Ovary (tissue), 9 donors: Measurements from ENCODE around the gene TRAPPC5. TPM values are rescaled to one million over a fixed set of nuclear protein-coding genes. Genes with fewer than 3 reads are reported as not detected.

Experiments
- DNase-seq, 5 donors: peaks; one replicate each; pipeline ENCODE4 v3.0.0-alpha.2; 2019 to 2020
- H3K27ac ChIP-seq, 2 donors: fragments of 200-600 bp; one replicate each; pipeline versions ENCODE4 v1.5.1 to v1.8.0; 2019 to 2022
- H3K27me3 ChIP-seq: fragments of 200-600 bp; one replicate; pipeline ENCODE4 v1.8.0; 2022
- H3K36me3 ChIP-seq: fragments of 200-600 bp; sonication (generic); one replicate; pipeline ENCODE4 v1.5.1; 2019
- H3K4me1 ChIP-seq: one replicate; pipeline ENCODE4 v1.8.1; 2013; ENCODE audit warnings: mild to moderate bottlenecking, moderate library complexity; ENCODE audit not compliant: insufficient read depth
- H3K4me3 ChIP-seq: fragments of 200-600 bp; sonication (generic); one replicate; pipeline ENCODE4 v1.5.1; 2017
- H3K9me3 ChIP-seq, 2 donors: fragments of 200-600 bp in 1 of 2; sonication (generic) in 1 of 2; one replicate each; pipeline versions ENCODE4 v1.5.1 to v1.8.1; 2013 to 2019; ENCODE audit warnings: mild to moderate bottlenecking in 1 of 2, moderate library complexity in 1 of 2
- EP300 ChIP-seq: sonication (generic); formaldehyde crosslinking; IDR thresholded peaks from one replicate; pipeline ENCODE4 v1.6.1; 2017; ENCODE audit warnings: antibody characterized with exemption
- POLR2A ChIP-seq: fragments of 450-650 bp; IDR thresholded peaks from one replicate; pipeline ENCODE4 v1.6.1; 2017; ENCODE audit warnings: antibody characterized with exemption, mild to moderate bottlenecking, moderate library complexity
- whole genome bisulfite sequencing, 3 donors: extraction: QIAGEN DNeasy Blood & Tissue Kit in 1 of 3; methylation state at CpG; one replicate each; pipeline versions ENCODE4 v1.1.5 to v1.1.7; 2013 to 2017; 5-methylcytosine and 5-hydroxymethylcytosine counted together
- intact Hi-C, 4 donors: fragments of 100-400 bp; cut with DNase I; formaldehyde crosslinking; loops; one replicate each; pipeline versions ENCODE4 v1.11.0 to v1.15.1; 2022 to 2023
- polyA plus RNA-seq, 2 donors: library from polyadenylated mRNA; stranded (reverse); fragments of 200-250 nt in 1 of 2; fragments of 350-450 nt in 1 of 2; fragmentation: Illumina TruSeq in 1 of 2; extraction: RNeasy Lipid Tissue Mini Kit (QIAGEN cat#74804) in 1 of 2; gene quantifications; one replicate each; pipeline ENCODE4 v1.2.3, GENCODE V29; 2013 to 2014
- total RNA-seq, 7 donors: library from RNA; depleted of rRNA in 2 of 7; stranded (reverse); fragments of >200 nt in 2 of 7; fragmentation: NEBNext Ultra II Directional in 3 of 7; extraction: Animal tissue kit (Norgen Biotek cat#: 25700) in 3 of 7; gene quantifications; one replicate each; pipeline versions ENCODE4 v1.1.0 to v1.2.4, GENCODE V29; 2016 to 2023
- TF ChIP-seq, protein P1 (sequence below), 3 donors: fragments of 450-650 bp in 2 of 3; fragments of 200-600 bp in 1 of 3; IDR thresholded peaks; one replicate each; pipeline versions ENCODE4 v1.5.1 to v1.8.0; 2016 to 2022; ENCODE audit warnings: antibody characterized with exemption in 3 of 3, mild to moderate bottlenecking in 1 of 3
- donor health status: DM: no; HTN: no; CAD: no; lungs with moderate emphysema.
- donor health status: DM: no; HTN: no; CAD: no.
- donor health status: Bipolar disorder and iron deficiency.
- donor health status: DM: yes; HTN: yes; CAD: no.
- donor health status: DM: no; HTN: no; CAD: no.
- donor health status: DM: yes; HTN: yes; CAD: no.

Gene TRAPPC5
- total and polyA plus RNA-seq, 9 donors: 0.32 to 111 (median 66.5) TPM

DNA sequence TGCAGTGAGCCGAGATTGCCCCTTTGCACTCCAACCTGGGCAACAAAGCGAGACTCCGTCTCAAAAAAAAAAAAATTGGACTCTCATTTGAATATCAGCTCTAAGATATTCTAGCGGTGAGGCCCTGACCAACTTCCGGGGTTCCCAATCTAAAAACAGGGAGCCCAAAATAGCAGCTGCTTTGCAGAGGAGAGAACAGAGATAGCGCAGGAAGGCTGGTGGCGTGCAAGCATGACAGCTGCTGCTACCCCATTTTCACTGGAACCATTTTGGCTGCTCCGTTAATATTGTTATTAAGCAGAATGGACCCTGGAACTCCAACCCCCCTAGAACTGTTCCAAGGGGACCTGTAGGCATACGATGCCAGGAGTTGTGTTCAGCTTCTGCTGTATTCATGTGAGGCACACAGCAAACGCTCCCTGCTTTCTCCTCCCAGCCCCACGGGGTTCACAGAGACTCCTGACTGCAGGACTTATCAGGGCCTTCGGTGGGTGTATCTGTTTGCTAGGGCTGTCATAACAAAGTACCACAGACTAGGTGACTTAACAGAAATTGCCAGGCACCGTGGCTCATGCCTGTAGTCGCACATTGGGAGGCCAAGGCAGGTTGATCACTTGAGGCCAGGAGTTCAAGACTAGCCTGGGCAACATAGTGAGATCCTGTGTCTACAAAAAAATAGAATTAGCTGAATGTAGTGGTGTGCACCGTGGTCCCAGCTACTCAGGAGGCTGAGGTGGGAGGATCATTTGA is 32.2 kb upstream of the TRAPPC5 start:
- no peak overlapping the region for H3K4me3 ChIP-seq
- no peaks in the 10 kb centered on the region for H3K36me3 ChIP-seq
- TF ChIP-seq EP300 (no peak), POLR2A (no peak)
- TF ChIP-seq, protein P1, sequence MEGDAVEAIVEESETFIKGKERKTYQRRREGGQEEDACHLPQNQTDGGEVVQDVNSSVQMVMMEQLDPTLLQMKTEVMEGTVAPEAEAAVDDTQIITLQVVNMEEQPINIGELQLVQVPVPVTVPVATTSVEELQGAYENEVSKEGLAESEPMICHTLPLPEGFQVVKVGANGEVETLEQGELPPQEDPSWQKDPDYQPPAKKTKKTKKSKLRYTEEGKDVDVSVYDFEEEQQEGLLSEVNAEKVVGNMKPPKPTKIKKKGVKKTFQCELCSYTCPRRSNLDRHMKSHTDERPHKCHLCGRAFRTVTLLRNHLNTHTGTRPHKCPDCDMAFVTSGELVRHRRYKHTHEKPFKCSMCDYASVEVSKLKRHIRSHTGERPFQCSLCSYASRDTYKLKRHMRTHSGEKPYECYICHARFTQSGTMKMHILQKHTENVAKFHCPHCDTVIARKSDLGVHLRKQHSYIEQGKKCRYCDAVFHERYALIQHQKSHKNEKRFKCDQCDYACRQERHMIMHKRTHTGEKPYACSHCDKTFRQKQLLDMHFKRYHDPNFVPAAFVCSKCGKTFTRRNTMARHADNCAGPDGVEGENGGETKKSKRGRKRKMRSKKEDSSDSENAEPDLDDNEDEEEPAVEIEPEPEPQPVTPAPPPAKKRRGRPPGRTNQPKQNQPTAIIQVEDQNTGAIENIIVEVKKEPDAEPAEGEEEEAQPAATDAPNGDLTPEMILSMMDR (IDR thresholded peaks at IDR 0.05): no peak
- 64 to 85% (median 68%) methylated on average over 15 of the region's 15 CpGs for WGBS, 3 donors
- no peaks in the 10 kb centered on the region for H3K4me1 ChIP-seq
- H3K9me3 ChIP-seq: no peaks in the 10 kb centered on the region
- no peak for DNase-seq
- no peak overlapping the region for H3K27ac ChIP-seq
- intact Hi-C loops: loop anchor here in 1 of 4 donors (10.0 kb wide), 1 partner anchor 156 kb away; no protein-coding TSS in a partner anchor
- H3K27me3 ChIP-seq: no peaks in the 10 kb centered on the region

GRCh38 chr19:7650148-7650547 is 30.5 kb upstream of the TRAPPC5 start:
- DNase-seq: no peak
- H3K9me3 ChIP-seq: no peaks in the 10 kb centered on the region
- no peaks in the 10 kb centered on the region for H3K27me3 ChIP-seq
- H3K36me3 ChIP-seq: no peaks in the 10 kb centered on the region
- intact Hi-C loops: loop anchor here in 1 of 4 donors (5.0 kb wide), 1 partner anchor 152 kb away; no protein-coding TSS in a partner anchor
- 19 to 47% (median 42%) methylated on average over 2 of the region's 2 CpGs for WGBS, 3 donors
- no peak for TF ChIP-seq EP300
- TF ChIP-seq, protein P1 (IDR thresholded peaks at IDR 0.05): no peak
- TF ChIP-seq POLR2A: no peak
- H3K4me1 ChIP-seq: no peaks in the 10 kb centered on the region
- H3K27ac ChIP-seq: no peak overlapping the region
- no peak overlapping the region for H3K4me3 ChIP-seq

GRCh38 chr19:7652061-7652641 is 28.5 kb upstream of the TRAPPC5 start:
- WGBS, 3 donors: 3 to 5% (median 5%) methylated on average over 28 of the region's 28 CpGs
- Histone ChIP-seq H3K4me3 (no peak overlapping the region), H3K36me3 (no peaks in the 10 kb centered on the region), H3K27me3 (no peaks in the 10 kb centered on the region), H3K27ac (no peak overlapping the region), H3K9me3 (no peaks in the 10 kb centered on the region), H3K4me1 (no peaks in the 10 kb centered on the region)
- TF ChIP-seq POLR2A: no peak
- TF ChIP-seq, protein P1 (IDR thresholded peaks at IDR 0.05): peak; percentile 82 to 90 (median 84)
- TF ChIP-seq EP300: no peak
- peak; percentile 60 to 89 (median 81) for DNase-seq
- intact Hi-C loops: loop anchor here in 1 of 4 donors (5.0 kb wide), 1 partner anchor 150 kb away; no protein-coding TSS in a partner anchor

DNA sequence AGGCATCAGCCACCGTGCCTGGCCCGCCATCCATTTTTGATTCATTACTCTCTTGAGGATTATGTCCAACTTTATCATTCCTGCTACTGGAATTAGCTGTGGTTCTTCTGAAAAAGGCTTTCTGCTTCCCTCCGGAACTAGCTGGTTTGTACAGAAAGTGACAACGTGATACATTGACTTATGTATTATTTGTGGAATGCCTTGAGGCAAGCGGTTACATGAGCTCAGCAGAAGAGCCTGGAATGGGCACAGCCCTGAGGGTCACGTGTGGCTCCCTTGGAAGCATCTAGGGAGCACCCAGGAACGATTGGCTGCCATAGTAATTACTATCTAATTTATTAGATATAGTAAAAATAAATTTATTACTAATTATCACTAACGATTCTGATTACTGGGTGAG is 26.2 kb upstream of the TRAPPC5 start:
- no peak for DNase-seq
- Histone ChIP-seq H3K4me3 (no peak overlapping the region), H3K27me3 (no peaks in the 10 kb centered on the region), H3K4me1 (no peaks in the 10 kb centered on the region), H3K27ac (no peak overlapping the region), H3K9me3 (no peaks in the 10 kb centered on the region), H3K36me3 (no peaks in the 10 kb centered on the region)
- TF ChIP-seq POLR2A: no peak
- 43 to 50% (median 45%) methylated on average over 8 of the region's 8 CpGs for WGBS, 3 donors
- intact Hi-C loops: loop anchor here in 1 of 4 donors (5.0 kb wide), 1 partner anchor 148 kb away; no protein-coding TSS in a partner anchor

GRCh38 chr19:7655581-7655980 is 25.1 kb upstream of the TRAPPC5 start:
- no peak overlapping the region for H3K4me3 ChIP-seq
- intact Hi-C loops: no loop called here
- TF ChIP-seq EP300 (no peak), POLR2A (no peak)
- TF ChIP-seq, protein P1 (IDR thresholded peaks at IDR 0.05): no peak
- no peaks in the 10 kb centered on the region for H3K36me3 ChIP-seq
- H3K9me3 ChIP-seq: no peaks in the 10 kb centered on the region
- H3K27me3 ChIP-seq: no peaks in the 10 kb centered on the region
- no peak overlapping the region for H3K27ac ChIP-seq
- WGBS, 3 donors: 73 to 76% (median 76%) methylated on average over 8 of the region's 8 CpGs
- H3K4me1 ChIP-seq: no peaks in the 10 kb centered on the region
- DNase-seq: no peak
